Keratinocyte (primary cell): ENCODE data around the gene LY6G6D. TPM values are rescaled to one million over a fixed set of nuclear protein-coding genes. Genes with fewer than 3 reads are reported as not detected.

Experiments
- DNase-seq: peaks from one replicate; pipeline ENCODE4 v3.0.0-alpha.2; 2011; ENCODE audit warnings: low read depth, missing footprints, low spot score
- FAIRE-seq: peaks from 2 replicates; lab custom pipeline; 2011; peaks lifted over from hg19 to GRCh38; lab: Jason Lieb, UNC
- H2AFZ ChIP-seq: 2 replicates; pipeline ENCODE4 v1.6.0; 2012; ENCODE audit warnings: low read length, control low read depth, inconsistent platforms; ENCODE audit not compliant: control insufficient read depth
- H3K27ac ChIP-seq: 2 replicates; pipeline ENCODE4 v1.5.1; 2011; ENCODE audit warnings: low read length; ENCODE audit not compliant: control insufficient read depth, insufficient read depth
- H3K27me3 ChIP-seq: 3 replicates; pipeline ENCODE4 v1.6.0; 2011; ENCODE audit warnings: low read length; ENCODE audit not compliant: control insufficient read depth, insufficient read depth; ENCODE audit errors: extremely low read depth
- H3K36me3 ChIP-seq, 2 experiments: 2 replicates in 1 of 2; 3 replicates in 1 of 2; pipeline ENCODE4 v1.5.1; 2011; ENCODE audit warnings: low read length in 2 of 2, mild to moderate bottlenecking in 1 of 2; ENCODE audit not compliant: control insufficient read depth in 2 of 2, insufficient read depth in 2 of 2; ENCODE audit errors: extremely low read depth in 1 of 2
- H3K4me1 ChIP-seq: 3 replicates; pipeline ENCODE4 v1.5.1; 2011; ENCODE audit warnings: low read length; ENCODE audit not compliant: control insufficient read depth, insufficient read depth; ENCODE audit errors: extremely low read depth
- H3K4me2 ChIP-seq: 3 replicates; pipeline ENCODE4 v1.6.0; 2011; ENCODE audit warnings: low read depth, low read length; ENCODE audit not compliant: control insufficient read depth, insufficient read depth; ENCODE audit errors: extremely low read depth
- H3K4me3 ChIP-seq, 3 experiments: fragments of 200-600 bp in 1 of 3; sonication (generic) in 1 of 3; 2 replicates in 2 of 3; 3 replicates in 1 of 3; pipeline ENCODE4 v1.5.1; 2011 to 2016; ENCODE audit warnings: low read length in 3 of 3, mild to moderate bottlenecking in 3 of 3, control low read depth in 2 of 3, inconsistent platforms in 1 of 3, low read depth in 1 of 3, mixed read lengths in 1 of 3, mixed run types in 1 of 3, moderate library complexity in 1 of 3; ENCODE audit not compliant: control insufficient read depth in 2 of 3, insufficient read depth in 2 of 3; ENCODE audit errors: extremely low read depth in 1 of 3
- H3K79me2 ChIP-seq: 2 replicates; pipeline ENCODE4 v1.6.0; 2012; ENCODE audit warnings: low read length; ENCODE audit not compliant: control insufficient read depth, insufficient read depth
- H3K9ac ChIP-seq: 3 replicates; pipeline ENCODE4 v1.6.0; 2011; ENCODE audit warnings: low read length; ENCODE audit not compliant: control insufficient read depth, insufficient read depth; ENCODE audit errors: extremely low read depth
- H3K9me1 ChIP-seq: 3 replicates; pipeline ENCODE4 v1.6.0; 2011; ENCODE audit warnings: low read length; ENCODE audit not compliant: control insufficient read depth, insufficient read depth; ENCODE audit errors: extremely low read depth
- H3K9me3 ChIP-seq: 2 replicates; pipeline ENCODE4 v1.5.1; 2012; ENCODE audit warnings: low read depth, low read length; ENCODE audit not compliant: control insufficient read depth
- H4K20me1 ChIP-seq: 3 replicates; pipeline ENCODE4 v1.6.0; 2011; ENCODE audit warnings: low read length; ENCODE audit not compliant: control insufficient read depth, insufficient read depth; ENCODE audit errors: extremely low read depth
- EZH2 ChIP-seq: IDR thresholded peaks from one replicate; pipeline ENCODE4 v1.6.1; 2012; ENCODE audit warnings: inconsistent platforms, mild to moderate bottlenecking, low read length, moderate library complexity
- dilution Hi-C: fragments of 300-500 bp; cut with MboI; formaldehyde crosslinking; loops from one replicate; pipeline ENCODE4 v1.7.0; 2020; ENCODE audit warnings: low sequenced_read_pairs; ENCODE audit not compliant: extremely low pct_ligation_motif_present
- polyA plus RNA-seq, 5 experiments: library from polyadenylated mRNA; depleted of rRNA in 3 of 5; stranded (reverse) in 3 of 5; stranded (forward) in 1 of 5; unstranded in 1 of 5; fragments of >200 nt; gene quantifications; 1 replicate in 1 of 5; 2 replicates in 3 of 5; 3 replicates in 1 of 5; pipeline versions ENCODE4 v1.2.1 to v1.2.3, GENCODE V29; 2011 to 2012; ENCODE audit warnings: missing spikeins in 2 of 5, low read depth in 1 of 5, low replicate concordance in 1 of 5
- TF ChIP-seq, protein P1 (sequence below), 3 experiments: IDR thresholded peaks in 1 of 3; conservative IDR thresholded peaks in 1 of 3; optimal IDR thresholded peaks in 1 of 3; 2 replicates in 2 of 3; 3 replicates in 1 of 3; pipeline versions ENCODE3 to v1.5.1; 2011; ENCODE audit warnings: low read length in 3 of 3, mild to moderate bottlenecking in 3 of 3, moderate library complexity in 2 of 3, control low read depth in 1 of 3, inconsistent platforms in 1 of 3; ENCODE audit not compliant: insufficient read depth in 2 of 3; ENCODE audit errors: extremely low read depth in 1 of 3

The LY6G6D gene
- polyA plus RNA-seq, 1 donor (not counting 4 experiments of a cell fraction or from before 2014, with no cell fraction given): 0.33 TPM

- H3K4me2 ChIP-seq: no peak overlapping the region
- no peak overlapping the region for H3K27ac ChIP-seq
- peaks cover 5% of the 10 kb centered on the region for H3K4me1 ChIP-seq
- DNase-seq (no peak), FAIRE-seq (no peak)
- no peaks in the 10 kb centered on the region for H3K9me1 ChIP-seq
- dilution Hi-C loops: no loop called here
- no peaks in the 10 kb centered on the region for H3K9me3 ChIP-seq
- H3K27me3 ChIP-seq: no peaks in the 10 kb centered on the region
- no peak overlapping the region for H3K4me3 ChIP-seq
- TF ChIP-seq EZH2: no peak
- TF ChIP-seq, protein P1, sequence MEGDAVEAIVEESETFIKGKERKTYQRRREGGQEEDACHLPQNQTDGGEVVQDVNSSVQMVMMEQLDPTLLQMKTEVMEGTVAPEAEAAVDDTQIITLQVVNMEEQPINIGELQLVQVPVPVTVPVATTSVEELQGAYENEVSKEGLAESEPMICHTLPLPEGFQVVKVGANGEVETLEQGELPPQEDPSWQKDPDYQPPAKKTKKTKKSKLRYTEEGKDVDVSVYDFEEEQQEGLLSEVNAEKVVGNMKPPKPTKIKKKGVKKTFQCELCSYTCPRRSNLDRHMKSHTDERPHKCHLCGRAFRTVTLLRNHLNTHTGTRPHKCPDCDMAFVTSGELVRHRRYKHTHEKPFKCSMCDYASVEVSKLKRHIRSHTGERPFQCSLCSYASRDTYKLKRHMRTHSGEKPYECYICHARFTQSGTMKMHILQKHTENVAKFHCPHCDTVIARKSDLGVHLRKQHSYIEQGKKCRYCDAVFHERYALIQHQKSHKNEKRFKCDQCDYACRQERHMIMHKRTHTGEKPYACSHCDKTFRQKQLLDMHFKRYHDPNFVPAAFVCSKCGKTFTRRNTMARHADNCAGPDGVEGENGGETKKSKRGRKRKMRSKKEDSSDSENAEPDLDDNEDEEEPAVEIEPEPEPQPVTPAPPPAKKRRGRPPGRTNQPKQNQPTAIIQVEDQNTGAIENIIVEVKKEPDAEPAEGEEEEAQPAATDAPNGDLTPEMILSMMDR (optimal IDR thresholded peaks at IDR 0.05 in 1 of 3, IDR thresholded peaks at IDR 0.05 in 1 of 3, conservative IDR thresholded peaks at IDR 0.05 in 1 of 3; ENCODE audit: extremely low read depth in 1 of 3, insufficient read depth in 2 of 3, low read length in 3 of 3): no peak
- H4K20me1 ChIP-seq: no peaks in the 10 kb centered on the region
- H3K79me2 ChIP-seq: no peaks in the 10 kb centered on the region
- H3K9ac ChIP-seq: no peak overlapping the region
- peaks cover 6 to 13% of the 10 kb centered on the region in 2 experiments for H3K36me3 ChIP-seq
- no peak overlapping the region for H2AFZ ChIP-seq
These were observed 49.0 kb downstream of the LY6G6D start for GRCh38 chr6:31764198-31764597.

GRCh38 chr6:31765559-31765909 is 50.4 kb downstream of the LY6G6D start:
- Histone ChIP-seq H3K4me3 (no peak overlapping the region), H3K79me2 (no peaks in the 10 kb centered on the region), H3K4me2 (no peak overlapping the region), H4K20me1 (no peaks in the 10 kb centered on the region), H3K9ac (no peak overlapping the region), H3K27me3 (no peaks in the 10 kb centered on the region), H2AFZ (no peak overlapping the region), H3K9me3 (no peaks in the 10 kb centered on the region), H3K4me1 (peaks cover 5% of the 10 kb centered on the region), H3K9me1 (peaks cover 2% of the 10 kb centered on the region), H3K36me3 (peaks cover 3 to 5% of the 10 kb centered on the region in 2 experiments), H3K27ac (no peak overlapping the region)
- DNase-seq (no peak), FAIRE-seq (no peak)
- TF ChIP-seq, protein P1 (optimal IDR thresholded peaks at IDR 0.05 in 1 of 3, IDR thresholded peaks at IDR 0.05 in 1 of 3, conservative IDR thresholded peaks at IDR 0.05 in 1 of 3; ENCODE audit: extremely low read depth in 1 of 3, insufficient read depth in 2 of 3, low read length in 3 of 3): no peak
- TF ChIP-seq EZH2: no peak
- dilution Hi-C loops: no loop called here
